Measurements from ENCODE around the gene AACS. TPM values are rescaled to one million over a fixed set of nuclear protein-coding genes. Genes with fewer than 3 reads are reported as not detected.
A peak's percentile ranks its signal among the peaks of the same experiment; 100 is the strongest.
"Not testable (repeated sequence)": the region's sequence is repeated elsewhere in the genome, so short reads cannot be mapped to it uniquely, and the experiment has no call there.

Gene AACS
- total and polyA plus RNA-seq, 4 donors = 3.4 to 13.6 (median 7.3) TPM

DNA sequence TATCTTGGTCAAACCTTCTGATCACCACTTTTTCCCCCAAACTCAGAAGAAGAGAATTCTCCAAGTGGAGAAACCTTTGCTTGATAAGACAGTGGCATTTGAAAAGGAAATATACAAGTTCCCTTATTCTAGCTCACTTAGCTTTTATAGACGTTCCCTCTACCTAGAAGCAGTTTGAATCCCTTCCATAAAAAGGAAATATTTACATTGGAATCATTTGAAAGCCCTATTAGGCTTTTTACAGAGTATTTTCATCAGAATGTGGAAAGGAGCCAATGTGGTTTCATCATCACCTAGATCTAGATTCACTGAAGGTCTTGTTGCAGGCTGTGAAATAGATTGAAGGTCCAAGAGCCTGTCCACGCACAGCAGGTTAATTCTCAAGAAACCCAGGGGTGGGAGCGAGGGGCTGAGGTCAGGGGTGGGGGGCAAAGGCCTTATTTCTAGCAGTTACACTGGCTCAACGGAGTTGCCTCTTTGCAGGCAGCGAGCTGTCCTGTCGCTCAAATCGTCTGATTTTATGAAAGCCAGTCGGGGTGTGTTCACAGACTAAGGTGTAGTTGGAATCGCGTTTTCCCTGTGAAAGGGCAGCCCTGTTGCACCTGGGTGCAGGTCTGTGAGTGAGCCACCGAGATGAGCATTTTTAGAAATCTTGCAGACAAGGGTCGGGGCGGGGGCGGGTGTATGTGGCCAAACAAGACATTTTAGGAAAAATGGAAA lies 45.6 kb downstream of the AACS start:
- TF ChIP-seq GABPA (IDR thresholded peaks at IDR 0.05 in 1 of 2, conservative IDR thresholded peaks at IDR 0.05 in 1 of 2) (no peak), FOXA2 (IDR thresholded peaks at IDR 0.05) (peak; percentile 17), SP1 (IDR thresholded peaks at IDR 0.05) (no peak), EGR1 (IDR thresholded peaks at IDR 0.05; ENCODE audit: low read depth in 2 of 2) (no peak), HNF4A (conservative IDR thresholded peaks at IDR 0.05) (peak in 1 of 2 donors; percentile 20), RXRA (IDR thresholded peaks at IDR 0.05) (no peak)
- TF ChIP-seq, protein P1, sequence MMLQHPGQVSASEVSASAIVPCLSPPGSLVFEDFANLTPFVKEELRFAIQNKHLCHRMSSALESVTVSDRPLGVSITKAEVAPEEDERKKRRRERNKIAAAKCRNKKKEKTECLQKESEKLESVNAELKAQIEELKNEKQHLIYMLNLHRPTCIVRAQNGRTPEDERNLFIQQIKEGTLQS (IDR thresholded peaks at IDR 0.05) = peak; percentile 87
- Histone ChIP-seq H3K27ac (ENCODE audit: low read depth in 1 of 2, low read length in 2 of 2) (no peak overlapping the region), H3K4me1 (ENCODE audit: control insufficient read depth in 4 of 4, insufficient read depth in 4 of 4, low read length in 3 of 4) (peaks cover 0 to 8% (median 5%) of the 10 kb centered on the region in 4 donors), H3K36me3 (ENCODE audit: control insufficient read depth in 4 of 4, insufficient read depth in 3 of 4, low read depth in 1 of 4, low read length in 3 of 4) (peaks cover 0 to 3% (median 0%) of the 10 kb centered on the region in 4 donors), H3K27me3 (ENCODE audit: control insufficient read depth in 4 of 4, insufficient read depth in 4 of 4, low read length in 3 of 4) (no peaks in the 10 kb centered on the region), H3K9ac (ENCODE audit: low read depth in 1 of 2, low read length in 2 of 2) (no peak overlapping the region), H3K4me3 (ENCODE audit: low read depth in 1 of 3, low read length in 3 of 3) (no peak overlapping the region), H3K9me3 (ENCODE audit: control insufficient read depth in 4 of 4, low read length in 3 of 4) (no peaks in the 10 kb centered on the region)
- DNase-seq (ENCODE audit: low spot score) = no peak
- WGBS = 70% methylated on average over 14 of the region's 14 CpGs

DNA sequence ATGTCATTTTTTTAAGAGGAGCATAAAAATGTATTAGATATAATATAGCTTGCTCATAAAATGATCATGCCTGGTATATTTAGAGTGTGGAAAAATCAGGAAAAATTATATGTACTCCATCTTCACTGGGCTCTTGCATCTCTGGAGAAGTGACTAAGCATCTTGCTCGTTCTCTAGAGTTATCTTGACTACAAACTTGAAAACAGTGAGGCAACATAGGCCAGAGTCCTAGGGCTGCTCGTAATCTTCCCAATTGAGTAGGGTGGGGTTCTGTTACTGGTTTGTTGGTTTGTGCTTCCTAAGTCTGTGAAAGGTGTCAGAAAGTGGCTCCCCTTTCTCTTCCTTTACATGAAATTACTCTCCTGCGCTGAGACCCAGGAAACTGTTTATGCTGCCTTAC lies 46.2 kb downstream of the AACS start:
- WGBS = 90% methylated on average over 3 of the region's 3 CpGs
- Histone ChIP-seq H3K27me3 (ENCODE audit: control insufficient read depth in 4 of 4, insufficient read depth in 4 of 4, low read length in 3 of 4) (no peaks in the 10 kb centered on the region), H3K4me1 (ENCODE audit: control insufficient read depth in 4 of 4, insufficient read depth in 4 of 4, low read length in 3 of 4) (peaks cover 0 to 8% (median 5%) of the 10 kb centered on the region in 4 donors), H3K36me3 (ENCODE audit: control insufficient read depth in 4 of 4, insufficient read depth in 3 of 4, low read depth in 1 of 4, low read length in 3 of 4) (peaks cover 0 to 3% (median 0%) of the 10 kb centered on the region in 4 donors), H3K9ac (ENCODE audit: low read depth in 1 of 2, low read length in 2 of 2) (no peak overlapping the region), H3K27ac (ENCODE audit: low read depth in 1 of 2, low read length in 2 of 2) (no peak overlapping the region), H3K9me3 (ENCODE audit: control insufficient read depth in 4 of 4, low read length in 3 of 4) (no peaks in the 10 kb centered on the region), H3K4me3 (ENCODE audit: low read depth in 1 of 3, low read length in 3 of 3) (no peak overlapping the region)
- TF ChIP-seq HNF4G (IDR thresholded peaks at IDR 0.05) (no peak), FOXA2 (IDR thresholded peaks at IDR 0.05) (no peak), EGR1 (IDR thresholded peaks at IDR 0.05; ENCODE audit: low read depth in 2 of 2) (no peak), GABPA (IDR thresholded peaks at IDR 0.05 in 1 of 2, conservative IDR thresholded peaks at IDR 0.05 in 1 of 2) (no peak), JUND (IDR thresholded peaks at IDR 0.05) (no peak), YY1 (IDR thresholded peaks at IDR 0.05) (no peak), TAF1 (conservative IDR thresholded peaks at IDR 0.05) (no peak), NR2F2 (IDR thresholded peaks at IDR 0.05) (no peak), RAD21 (IDR thresholded peaks at IDR 0.05) (no peak), SP1 (IDR thresholded peaks at IDR 0.05) (no peak)
- TF ChIP-seq, protein P2, sequence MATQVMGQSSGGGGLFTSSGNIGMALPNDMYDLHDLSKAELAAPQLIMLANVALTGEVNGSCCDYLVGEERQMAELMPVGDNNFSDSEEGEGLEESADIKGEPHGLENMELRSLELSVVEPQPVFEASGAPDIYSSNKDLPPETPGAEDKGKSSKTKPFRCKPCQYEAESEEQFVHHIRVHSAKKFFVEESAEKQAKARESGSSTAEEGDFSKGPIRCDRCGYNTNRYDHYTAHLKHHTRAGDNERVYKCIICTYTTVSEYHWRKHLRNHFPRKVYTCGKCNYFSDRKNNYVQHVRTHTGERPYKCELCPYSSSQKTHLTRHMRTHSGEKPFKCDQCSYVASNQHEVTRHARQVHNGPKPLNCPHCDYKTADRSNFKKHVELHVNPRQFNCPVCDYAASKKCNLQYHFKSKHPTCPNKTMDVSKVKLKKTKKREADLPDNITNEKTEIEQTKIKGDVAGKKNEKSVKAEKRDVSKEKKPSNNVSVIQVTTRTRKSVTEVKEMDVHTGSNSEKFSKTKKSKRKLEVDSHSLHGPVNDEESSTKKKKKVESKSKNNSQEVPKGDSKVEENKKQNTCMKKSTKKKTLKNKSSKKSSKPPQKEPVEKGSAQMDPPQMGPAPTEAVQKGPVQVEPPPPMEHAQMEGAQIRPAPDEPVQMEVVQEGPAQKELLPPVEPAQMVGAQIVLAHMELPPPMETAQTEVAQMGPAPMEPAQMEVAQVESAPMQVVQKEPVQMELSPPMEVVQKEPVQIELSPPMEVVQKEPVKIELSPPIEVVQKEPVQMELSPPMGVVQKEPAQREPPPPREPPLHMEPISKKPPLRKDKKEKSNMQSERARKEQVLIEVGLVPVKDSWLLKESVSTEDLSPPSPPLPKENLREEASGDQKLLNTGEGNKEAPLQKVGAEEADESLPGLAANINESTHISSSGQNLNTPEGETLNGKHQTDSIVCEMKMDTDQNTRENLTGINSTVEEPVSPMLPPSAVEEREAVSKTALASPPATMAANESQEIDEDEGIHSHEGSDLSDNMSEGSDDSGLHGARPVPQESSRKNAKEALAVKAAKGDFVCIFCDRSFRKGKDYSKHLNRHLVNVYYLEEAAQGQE (IDR thresholded peaks at IDR 0.05) = no peak
- TF ChIP-seq, protein P3, sequence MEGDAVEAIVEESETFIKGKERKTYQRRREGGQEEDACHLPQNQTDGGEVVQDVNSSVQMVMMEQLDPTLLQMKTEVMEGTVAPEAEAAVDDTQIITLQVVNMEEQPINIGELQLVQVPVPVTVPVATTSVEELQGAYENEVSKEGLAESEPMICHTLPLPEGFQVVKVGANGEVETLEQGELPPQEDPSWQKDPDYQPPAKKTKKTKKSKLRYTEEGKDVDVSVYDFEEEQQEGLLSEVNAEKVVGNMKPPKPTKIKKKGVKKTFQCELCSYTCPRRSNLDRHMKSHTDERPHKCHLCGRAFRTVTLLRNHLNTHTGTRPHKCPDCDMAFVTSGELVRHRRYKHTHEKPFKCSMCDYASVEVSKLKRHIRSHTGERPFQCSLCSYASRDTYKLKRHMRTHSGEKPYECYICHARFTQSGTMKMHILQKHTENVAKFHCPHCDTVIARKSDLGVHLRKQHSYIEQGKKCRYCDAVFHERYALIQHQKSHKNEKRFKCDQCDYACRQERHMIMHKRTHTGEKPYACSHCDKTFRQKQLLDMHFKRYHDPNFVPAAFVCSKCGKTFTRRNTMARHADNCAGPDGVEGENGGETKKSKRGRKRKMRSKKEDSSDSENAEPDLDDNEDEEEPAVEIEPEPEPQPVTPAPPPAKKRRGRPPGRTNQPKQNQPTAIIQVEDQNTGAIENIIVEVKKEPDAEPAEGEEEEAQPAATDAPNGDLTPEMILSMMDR (IDR thresholded peaks at IDR 0.05; ENCODE audit: low read depth, low read length, missing input control) = no peak
- TF ChIP-seq, protein P1 (IDR thresholded peaks at IDR 0.05) = no peak
- no peak for DNase-seq (ENCODE audit: low spot score)

DNA sequence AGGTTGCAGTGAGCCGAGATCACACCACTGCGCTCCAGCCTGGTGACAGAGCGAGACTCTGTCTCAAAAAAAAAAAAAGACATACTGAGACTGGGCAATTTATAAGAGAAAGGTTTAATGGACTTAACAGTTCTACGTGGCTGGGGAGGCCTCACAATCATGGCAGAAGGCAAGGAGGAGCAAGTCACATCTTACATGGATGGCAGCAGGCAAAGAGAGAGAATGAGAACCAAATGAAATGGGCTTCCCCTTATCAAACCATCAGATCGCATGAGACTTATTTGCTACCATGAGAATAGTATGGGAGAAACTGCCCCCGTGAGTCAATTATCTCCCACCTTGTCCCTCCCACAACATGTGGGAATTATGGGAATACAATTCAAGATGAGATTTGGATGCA lies 47.4 kb downstream of the AACS start:
- WGBS = 97% methylated on average over 6 of the region's 6 CpGs
- not testable (repeated sequence) for H3K4me1 ChIP-seq (ENCODE audit: control insufficient read depth in 4 of 4, insufficient read depth in 4 of 4, low read length in 3 of 4); H3K36me3 ChIP-seq (ENCODE audit: control insufficient read depth in 4 of 4, insufficient read depth in 3 of 4, low read depth in 1 of 4, low read length in 3 of 4)

More for the DNA sequence above, 47.4 kb downstream of the AACS start:
- not testable (repeated sequence) for H3K9ac ChIP-seq (ENCODE audit: low read depth in 1 of 2, low read length in 2 of 2); H3K27ac ChIP-seq (ENCODE audit: low read depth in 1 of 2, low read length in 2 of 2); H3K4me3 ChIP-seq (ENCODE audit: low read depth in 1 of 3, low read length in 3 of 3); DNase-seq (ENCODE audit: low spot score); H3K9me3 ChIP-seq (ENCODE audit: control insufficient read depth in 4 of 4, low read length in 3 of 4); H3K27me3 ChIP-seq (ENCODE audit: control insufficient read depth in 4 of 4, insufficient read depth in 4 of 4, low read length in 3 of 4)
